ENCODE results near the gene JAKMIP1. TPM values are rescaled to one million over a fixed set of nuclear protein-coding genes. Genes with fewer than 3 reads are reported as not detected.
"Not testable (repeated sequence)": the region's sequence is repeated elsewhere in the genome, so short reads cannot be mapped to it uniquely, and the experiment has no call there.

The JAKMIP1 gene
- total and polyA plus RNA-seq, 2 experiments from 2014 or later: not detected

GRCh38 chr4:6009452-6009851 lies 190.9 kb downstream of the JAKMIP1 start:
- no peaks in the 10 kb centered on the region for H4K20me1 ChIP-seq (ENCODE audit: insufficient read depth)
- H2AFZ ChIP-seq: no peak overlapping the region
- no peaks in the 10 kb centered on the region for H3K9me3 ChIP-seq (ENCODE audit: low read depth)
- no peaks in the 10 kb centered on the region for H3K36me3 ChIP-seq (ENCODE audit: low read depth)
- no peaks in the 10 kb centered on the region for H3K4me1 ChIP-seq (ENCODE audit: insufficient read depth)
- H3K4me3 ChIP-seq: no peak overlapping the region
- WGBS, 2 experiments (ENCODE audit: low coverage in 1 of 2, low lambda C conversion rate in 2 of 2, missing lambda C conversion rate in 2 of 2): 20 to 22% methylated on average over 8 of the region's 8 CpGs
- in situ Hi-C loops (cut with MboI): no loop called here
- TF ChIP-seq EZH2phosphoT487 (IDR thresholded peaks at IDR 0.05; ENCODE audit: insufficient read depth, low read depth) (no peak), EZH2 (IDR thresholded peaks at IDR 0.05; ENCODE audit: insufficient read depth, poor library complexity, severe bottlenecking) (no peak)
- no peak overlapping the region for H3K4me2 ChIP-seq (ENCODE audit: unreplicated experiment)
- no peaks in the 10 kb centered on the region for H3K27me3 ChIP-seq (replicated peaks; ENCODE audit: insufficient read depth)
- H3F3A ChIP-seq (ENCODE audit: insufficient read depth): no peaks in the 10 kb centered on the region
- H3K27ac ChIP-seq: no peak overlapping the region
- H3K9ac ChIP-seq: no peak overlapping the region
- H3K79me2 ChIP-seq (ENCODE audit: insufficient read depth): no peaks in the 10 kb centered on the region
- no peak for DNase-seq
- H3K9me2 ChIP-seq (ENCODE audit: insufficient read depth): no peaks in the 10 kb centered on the region

- no peak for TF ChIP-seq EZH2phosphoT487 (IDR thresholded peaks at IDR 0.05; ENCODE audit: insufficient read depth, low read depth)
- no peak for TF ChIP-seq EZH2 (IDR thresholded peaks at IDR 0.05; ENCODE audit: insufficient read depth, poor library complexity, severe bottlenecking)
- Histone ChIP-seq H3K9me3 (ENCODE audit: low read depth) (no peaks in the 10 kb centered on the region), H3K27ac (no peak overlapping the region), H3F3A (ENCODE audit: insufficient read depth) (no peaks in the 10 kb centered on the region), H3K79me2 (ENCODE audit: insufficient read depth) (no peaks in the 10 kb centered on the region), H3K9ac (no peak overlapping the region), H3K27me3 (replicated peaks; ENCODE audit: insufficient read depth) (no peaks in the 10 kb centered on the region), H3K36me3 (ENCODE audit: low read depth) (no peaks in the 10 kb centered on the region), H3K4me3 (no peak overlapping the region), H3K4me2 (ENCODE audit: unreplicated experiment) (no peak overlapping the region), H4K20me1 (ENCODE audit: insufficient read depth) (no peaks in the 10 kb centered on the region), H2AFZ (no peak overlapping the region), H3K9me2 (ENCODE audit: insufficient read depth) (no peaks in the 10 kb centered on the region), H3K4me1 (ENCODE audit: insufficient read depth) (no peaks in the 10 kb centered on the region)
- WGBS, 2 experiments (ENCODE audit: low coverage in 1 of 2, low lambda C conversion rate in 2 of 2, missing lambda C conversion rate in 2 of 2): 52 to 54% methylated on average over 19 of the region's 19 CpGs
- in situ Hi-C loops (cut with MboI): no loop called here
- no peak for DNase-seq
Measured at GRCh38 chr4:6008766-6009385, 191.5 kb downstream of the JAKMIP1 start.

DNA sequence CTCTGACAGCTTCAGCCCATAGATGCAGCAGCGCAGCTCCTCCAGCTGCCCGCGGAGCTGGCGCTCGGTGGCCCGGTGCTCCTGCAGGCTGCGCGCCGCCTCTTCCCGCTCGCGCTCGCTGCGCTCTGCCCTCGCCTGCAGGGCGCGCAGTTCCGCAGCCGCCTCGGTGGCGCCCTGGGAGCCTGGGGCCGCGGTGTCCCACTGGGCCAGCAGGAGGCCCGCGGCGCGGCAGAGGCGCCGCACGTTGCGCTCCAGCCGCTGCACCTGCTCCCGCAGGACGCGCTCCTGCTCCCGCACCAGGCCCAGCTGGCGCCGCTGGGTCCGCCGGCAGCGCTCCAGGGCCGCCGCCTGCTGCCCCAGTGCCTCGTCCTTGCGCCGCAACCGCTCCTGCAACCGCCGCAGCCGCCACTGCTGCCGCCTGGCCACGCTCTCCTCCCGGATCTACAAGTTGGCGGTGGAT lies 192.2 kb downstream of the JAKMIP1 start:
- Histone ChIP-seq H3K27me3 (replicated peaks; ENCODE audit: insufficient read depth) (no peaks in the 10 kb centered on the region), H3K4me3 (no peak overlapping the region), H3K9ac (no peak overlapping the region), H3K9me2 (ENCODE audit: insufficient read depth) (no peaks in the 10 kb centered on the region), H3K4me2 (ENCODE audit: unreplicated experiment) (no peak overlapping the region), H3F3A (ENCODE audit: insufficient read depth) (no peaks in the 10 kb centered on the region), H3K36me3 (ENCODE audit: low read depth) (no peaks in the 10 kb centered on the region), H3K4me1 (ENCODE audit: insufficient read depth) (no peaks in the 10 kb centered on the region), H3K9me3 (ENCODE audit: low read depth) (no peaks in the 10 kb centered on the region), H4K20me1 (ENCODE audit: insufficient read depth) (no peaks in the 10 kb centered on the region), H3K79me2 (ENCODE audit: insufficient read depth) (no peaks in the 10 kb centered on the region), H3K27ac (no peak overlapping the region), H2AFZ (no peak overlapping the region)
- 48 to 60% methylated on average over 49 to 51 of the region's 54 CpGs for WGBS, 2 experiments (ENCODE audit: low coverage in 1 of 2, low lambda C conversion rate in 2 of 2, missing lambda C conversion rate in 2 of 2)
- DNase-seq: no peak
- in situ Hi-C loops (cut with MboI): no loop called here
- TF ChIP-seq EZH2phosphoT487 (IDR thresholded peaks at IDR 0.05; ENCODE audit: insufficient read depth, low read depth) (no peak), EZH2 (IDR thresholded peaks at IDR 0.05; ENCODE audit: insufficient read depth, poor library complexity, severe bottlenecking) (no peak)

DNA sequence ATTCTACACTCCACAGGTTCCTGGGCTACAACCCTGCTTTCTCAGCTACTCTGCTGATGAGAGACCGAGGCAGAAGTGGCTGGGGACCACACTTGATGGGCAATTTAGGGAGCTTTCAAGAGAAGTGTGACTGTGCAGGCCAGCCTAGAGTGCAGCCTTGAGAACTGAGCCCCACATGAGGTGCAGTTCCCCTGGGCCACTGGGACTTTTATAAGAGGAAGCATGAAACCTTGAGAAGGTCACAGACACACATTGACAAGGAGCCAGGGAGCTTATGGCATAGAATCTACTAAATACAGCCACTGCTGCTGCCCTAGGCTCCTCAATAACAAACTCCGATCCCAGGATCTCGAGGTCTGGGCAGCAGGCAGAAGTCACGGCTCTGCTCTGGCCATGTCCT lies 195.2 kb downstream of the JAKMIP1 start:
- no peaks in the 10 kb centered on the region for H3K79me2 ChIP-seq (ENCODE audit: insufficient read depth)
- TF ChIP-seq EZH2phosphoT487 (IDR thresholded peaks at IDR 0.05; ENCODE audit: insufficient read depth, low read depth) (no peak), EZH2 (IDR thresholded peaks at IDR 0.05; ENCODE audit: insufficient read depth, poor library complexity, severe bottlenecking) (no peak)
- no peak overlapping the region for H3K4me2 ChIP-seq (ENCODE audit: unreplicated experiment)
- H3K27ac ChIP-seq: no peak overlapping the region
- DNase-seq: no peak
- H3K9me3 ChIP-seq (ENCODE audit: low read depth): no peaks in the 10 kb centered on the region
- H3K36me3 ChIP-seq (ENCODE audit: low read depth): no peaks in the 10 kb centered on the region
- H3K9me2 ChIP-seq (ENCODE audit: insufficient read depth): no peaks in the 10 kb centered on the region
- H4K20me1 ChIP-seq (ENCODE audit: insufficient read depth): no peaks in the 10 kb centered on the region
- H3K4me1 ChIP-seq (ENCODE audit: insufficient read depth): no peaks in the 10 kb centered on the region
- H3K9ac ChIP-seq: no peak overlapping the region
- no peaks in the 10 kb centered on the region for H3F3A ChIP-seq (ENCODE audit: insufficient read depth)
- 36 to 44% methylated on average over 4 of the region's 4 CpGs for WGBS, 2 experiments (ENCODE audit: low coverage in 1 of 2, low lambda C conversion rate in 2 of 2, missing lambda C conversion rate in 2 of 2)
- in situ Hi-C loops (cut with MboI): no loop called here
- H3K4me3 ChIP-seq: no peak overlapping the region
- H2AFZ ChIP-seq: no peak overlapping the region
- H3K27me3 ChIP-seq (replicated peaks; ENCODE audit: insufficient read depth): no peaks in the 10 kb centered on the region

DNA sequence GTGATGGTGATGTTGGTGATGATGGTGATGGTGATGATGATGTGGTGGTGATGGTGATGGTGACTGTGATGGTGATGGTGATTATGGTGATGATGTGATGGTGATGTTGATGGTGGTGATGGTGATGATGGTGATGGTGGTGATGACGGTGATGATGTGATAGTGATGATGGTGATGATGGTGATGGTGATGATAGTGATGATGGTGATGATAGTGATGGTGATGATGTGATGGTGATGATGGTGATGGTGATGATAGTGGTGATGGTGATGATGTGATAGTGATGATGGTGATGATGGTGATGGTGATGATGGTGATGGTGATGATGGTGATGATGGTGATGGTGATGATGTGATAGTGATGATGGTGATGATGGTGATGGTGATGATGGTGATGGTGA lies 196.9 kb downstream of the JAKMIP1 start:
- H3K9me3 ChIP-seq (ENCODE audit: low read depth); H3K9me2 ChIP-seq (ENCODE audit: insufficient read depth); H3K9ac ChIP-seq; DNase-seq; H3K4me3 ChIP-seq; in situ Hi-C loops (cut with MboI); H3K27ac ChIP-seq; H3F3A ChIP-seq (ENCODE audit: insufficient read depth); H3K36me3 ChIP-seq (ENCODE audit: low read depth); H3K27me3 ChIP-seq (replicated peaks; ENCODE audit: insufficient read depth); H3K79me2 ChIP-seq (ENCODE audit: insufficient read depth); H3K4me1 ChIP-seq (ENCODE audit: insufficient read depth); H2AFZ ChIP-seq; H3K4me2 ChIP-seq (ENCODE audit: unreplicated experiment); H4K20me1 ChIP-seq (ENCODE audit: insufficient read depth): not testable (repeated sequence)
- WGBS, 2 experiments (ENCODE audit: low coverage in 1 of 2, low lambda C conversion rate in 2 of 2, missing lambda C conversion rate in 2 of 2): 19% methylated on average over 1 of the region's 1 CpG; no CpG with 5 or more reads in 1 of the 2 experiments

Data from GM23248 (cell line).